PC-9 (cell line): ENCODE data around the gene LMOD3. TPM values are rescaled to one million over a fixed set of nuclear protein-coding genes. Genes with fewer than 3 reads are reported as not detected.

Source experiments
- BruUV-seq: library from RNA; stranded (reverse); fragments of 400-500 nt; replicated peaks from 2 replicates; lab custom pipeline; 2021; lab: Mats Ljungman, UMichigan
- CTCF ChIA-PET: fragments of 300-600 bp; sonication (Branson Sonifier 250); formaldehyde crosslinking; loops from one replicate; lab custom pipeline; 2022; ENCODE audit warnings: antibody characterized with exemption; lab: Charles Lee
- POLR2A ChIA-PET: fragments of 300-600 bp; sonication (Branson Sonifier 250); formaldehyde crosslinking; loops from one replicate; lab custom pipeline; 2022; ENCODE audit warnings: antibody characterized with exemption; ENCODE audit not compliant: unreplicated experiment; lab: Charles Lee
- DNase-seq, 2 experiments: peaks; one replicate each; pipeline versions ENCODE4 v3.0.0 to v3.0.0-alpha.2; 2015 to 2022; ENCODE audit warnings: mixed read lengths in 1 of 2
- H2AFZ ChIP-seq: fragments of 200-600 bp; sonication (generic); 2 replicates; pipeline ENCODE4 v1.8.1; 2017; ENCODE audit warnings: antibody characterized with exemption
- H3F3A ChIP-seq: fragments of 200-600 bp; sonication (generic); 2 replicates; pipeline ENCODE4 v1.8.1; 2017; ENCODE audit warnings: antibody characterized with exemption, mild to moderate bottlenecking, low read depth; ENCODE audit not compliant: insufficient read depth
- H3K27ac ChIP-seq: fragments of 200-600 bp; sonication (generic); 2 replicates; pipeline ENCODE4 v1.6.1; 2016; ENCODE audit warnings: mixed run types
- H3K27me3 ChIP-seq: fragments of 200-600 bp; sonication (generic); 2 replicates; pipeline ENCODE4 v1.6.1; 2016; ENCODE audit warnings: low read depth, mixed run types; ENCODE audit not compliant: insufficient read depth
- H3K36me3 ChIP-seq: fragments of 200-600 bp; sonication (generic); 2 replicates; pipeline ENCODE4 v1.6.1; 2016; ENCODE audit warnings: low read depth, mixed run types
- H3K4me1 ChIP-seq: fragments of 200-600 bp; sonication (generic); replicated peaks from 2 replicates; pipeline ENCODE4 v1.6.1; 2016; ENCODE audit warnings: mixed run types; ENCODE audit not compliant: insufficient read depth
- H3K4me2 ChIP-seq: fragments of 200-600 bp; sonication (generic); 2 replicates; pipeline ENCODE4 v1.6.1; 2017; ENCODE audit warnings: mixed run types
- H3K4me3 ChIP-seq: fragments of 200-600 bp; sonication (generic); 2 replicates; pipeline ENCODE4 v1.6.1; 2016; ENCODE audit warnings: mixed run types
- H3K79me2 ChIP-seq: fragments of 200-600 bp; sonication (generic); 2 replicates; pipeline ENCODE4 v1.6.1; 2017; ENCODE audit warnings: low read depth, mixed run types
- H3K9me2 ChIP-seq: fragments of 200-600 bp; sonication (generic); 2 replicates; pipeline ENCODE4 v1.8.1; 2017; ENCODE audit warnings: mild to moderate bottlenecking; ENCODE audit not compliant: insufficient read depth
- H3K9me3 ChIP-seq: fragments of 200-600 bp; sonication (generic); 2 replicates; pipeline ENCODE4 v1.8.1; 2016; ENCODE audit warnings: low read depth; ENCODE audit not compliant: insufficient read depth
- H4K20me1 ChIP-seq: fragments of 200-600 bp; sonication (generic); 2 replicates; pipeline ENCODE4 v1.8.1; 2017; ENCODE audit not compliant: insufficient read depth
- EZH2 ChIP-seq: fragments of 200-600 bp; sonication (generic); IDR thresholded peaks from 2 replicates; pipeline ENCODE4 v1.8.0; 2017; ENCODE audit warnings: antibody characterized with exemption, low read depth
- intact Hi-C: fragments of 100-400 bp; cut with micrococcal nuclease; formaldehyde crosslinking; loops from one replicate; pipeline ENCODE4 v1.10.0; 2022; ENCODE audit not compliant: unreplicated experiment
- total RNA-seq: library from RNA; stranded (reverse); gene quantifications from 2 replicates; pipeline ENCODE4 v1.2.3, GENCODE V29; 2021
- TF ChIP-seq, protein P1 (sequence below): fragments of 200-600 bp; sonication (generic); conservative IDR thresholded peaks from 2 replicates; pipeline ENCODE4 v1.6.1; 2017; ENCODE audit warnings: mixed run types, antibody characterized with exemption, mild to moderate bottlenecking, moderate library complexity

Gene LMOD3
- total RNA-seq, 1 experiment from 2014 or later = not detected

DNA sequence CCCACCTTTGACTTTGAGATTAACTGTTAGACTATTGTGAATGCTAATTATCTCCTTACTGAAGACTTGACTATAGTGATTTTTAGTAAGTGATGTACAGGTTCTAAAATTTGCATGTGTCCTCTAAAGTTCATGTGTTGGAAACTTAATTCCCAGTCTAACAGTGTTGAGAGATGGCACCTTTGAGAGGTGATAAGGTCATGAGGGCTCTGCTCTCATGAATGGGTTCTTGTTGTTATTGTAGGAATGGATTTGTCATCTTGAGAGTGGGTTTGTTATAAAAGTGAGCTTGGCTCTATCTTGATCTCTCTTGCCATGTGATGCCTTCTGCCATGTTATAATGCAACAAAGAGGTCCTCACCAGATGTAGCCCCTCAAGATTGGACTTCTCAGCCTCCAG, 18.9 kb upstream of the LMOD3 start:
- BruUV-seq = no TSS peak
- no peak overlapping the region for H3K27ac ChIP-seq
- H3K4me3 ChIP-seq = no peak overlapping the region
- intact Hi-C loops = no loop called here
- H3K9me3 ChIP-seq = no peaks in the 10 kb centered on the region
- ChIA-PET CTCF (no interaction called here), POLR2A (no interaction called here)
- H3K4me2 ChIP-seq = no peak overlapping the region
- H3F3A ChIP-seq = no peaks in the 10 kb centered on the region
- no peak for DNase-seq
- H3K27me3 ChIP-seq = no peaks in the 10 kb centered on the region
- H4K20me1 ChIP-seq = no peaks in the 10 kb centered on the region
- peaks cover 23% of the 10 kb centered on the region for H3K4me1 ChIP-seq
- H3K9me2 ChIP-seq = no peaks in the 10 kb centered on the region
- no peaks in the 10 kb centered on the region for H3K36me3 ChIP-seq
- no peak for TF ChIP-seq EZH2
- TF ChIP-seq, protein P1, sequence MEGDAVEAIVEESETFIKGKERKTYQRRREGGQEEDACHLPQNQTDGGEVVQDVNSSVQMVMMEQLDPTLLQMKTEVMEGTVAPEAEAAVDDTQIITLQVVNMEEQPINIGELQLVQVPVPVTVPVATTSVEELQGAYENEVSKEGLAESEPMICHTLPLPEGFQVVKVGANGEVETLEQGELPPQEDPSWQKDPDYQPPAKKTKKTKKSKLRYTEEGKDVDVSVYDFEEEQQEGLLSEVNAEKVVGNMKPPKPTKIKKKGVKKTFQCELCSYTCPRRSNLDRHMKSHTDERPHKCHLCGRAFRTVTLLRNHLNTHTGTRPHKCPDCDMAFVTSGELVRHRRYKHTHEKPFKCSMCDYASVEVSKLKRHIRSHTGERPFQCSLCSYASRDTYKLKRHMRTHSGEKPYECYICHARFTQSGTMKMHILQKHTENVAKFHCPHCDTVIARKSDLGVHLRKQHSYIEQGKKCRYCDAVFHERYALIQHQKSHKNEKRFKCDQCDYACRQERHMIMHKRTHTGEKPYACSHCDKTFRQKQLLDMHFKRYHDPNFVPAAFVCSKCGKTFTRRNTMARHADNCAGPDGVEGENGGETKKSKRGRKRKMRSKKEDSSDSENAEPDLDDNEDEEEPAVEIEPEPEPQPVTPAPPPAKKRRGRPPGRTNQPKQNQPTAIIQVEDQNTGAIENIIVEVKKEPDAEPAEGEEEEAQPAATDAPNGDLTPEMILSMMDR = no peak
- no peak overlapping the region for H2AFZ ChIP-seq
- H3K79me2 ChIP-seq = no peaks in the 10 kb centered on the region

DNA sequence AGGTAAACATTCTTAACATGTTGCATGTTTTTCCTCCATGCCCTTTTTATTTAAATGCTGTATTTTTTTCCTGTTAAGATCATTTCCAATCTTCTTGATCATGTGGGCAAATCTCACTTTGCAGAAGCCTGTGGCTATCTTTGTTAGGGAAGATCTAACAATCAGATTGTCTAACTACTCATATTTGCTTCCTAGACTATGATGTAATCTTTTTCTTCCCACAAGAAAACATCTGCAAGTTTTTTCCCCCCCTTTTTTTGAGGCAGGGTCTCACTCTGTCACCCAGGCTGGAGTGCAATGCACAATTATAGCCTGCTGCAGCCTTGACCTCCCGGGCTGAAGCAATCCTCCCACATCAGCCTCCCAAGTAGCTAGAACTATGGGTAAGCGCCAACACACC, 15.0 kb upstream of the LMOD3 start:
- no peak for DNase-seq
- Histone ChIP-seq H3K79me2 (no peaks in the 10 kb centered on the region), H3K4me3 (no peak overlapping the region), H3K9me3 (no peaks in the 10 kb centered on the region), H3K4me1 (no peaks in the 10 kb centered on the region), H3K27me3 (no peaks in the 10 kb centered on the region), H3K4me2 (no peak overlapping the region), H3K9me2 (no peaks in the 10 kb centered on the region), H3K27ac (no peak overlapping the region), H3F3A (no peaks in the 10 kb centered on the region), H4K20me1 (no peaks in the 10 kb centered on the region), H2AFZ (no peak overlapping the region), H3K36me3 (no peaks in the 10 kb centered on the region)
- intact Hi-C loops = no loop called here
- TF ChIP-seq EZH2 = no peak
- TF ChIP-seq, protein P1 = no peak
- BruUV-seq = no TSS peak
- ChIA-PET CTCF (no interaction called here), POLR2A (no interaction called here)

DNA sequence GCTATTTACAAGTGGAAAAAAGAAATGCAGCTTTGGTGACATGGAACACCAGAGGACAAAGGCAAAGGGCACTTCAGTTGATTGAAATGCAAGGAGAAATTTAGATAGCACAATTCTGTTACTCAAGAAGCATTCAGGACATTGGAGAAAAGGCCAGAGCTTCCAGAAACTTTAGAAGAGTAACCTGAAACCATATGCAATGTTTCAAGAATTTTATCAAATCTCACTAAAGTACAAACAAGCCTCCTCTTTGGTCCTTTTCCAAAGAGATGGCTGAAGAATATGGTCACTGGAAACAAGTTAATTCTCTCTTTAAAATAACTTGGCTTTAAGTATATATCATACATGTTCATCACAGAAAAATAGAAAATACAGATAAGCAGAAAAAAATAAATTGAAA, 14.6 kb upstream of the LMOD3 start:
- no TSS peak for BruUV-seq
- Histone ChIP-seq H3K4me1 (no peaks in the 10 kb centered on the region), H3F3A (no peaks in the 10 kb centered on the region), H3K9me3 (no peaks in the 10 kb centered on the region), H3K27ac (no peak overlapping the region), H2AFZ (no peak overlapping the region), H3K4me3 (no peak overlapping the region), H3K4me2 (no peak overlapping the region), H4K20me1 (no peaks in the 10 kb centered on the region), H3K79me2 (no peaks in the 10 kb centered on the region), H3K27me3 (no peaks in the 10 kb centered on the region), H3K9me2 (no peaks in the 10 kb centered on the region), H3K36me3 (no peaks in the 10 kb centered on the region)
- no peak for TF ChIP-seq EZH2
- TF ChIP-seq, protein P1 = no peak
- DNase-seq = no peak
- CTCF ChIA-PET = no interaction called here
- intact Hi-C loops = no loop called here
- POLR2A ChIA-PET = interaction anchor here (0.6 to 0.8 kb wide), 2 partner anchors 34 to 1393 kb away, joined by 3 to 4 read pairs; no protein-coding TSS in a partner anchor
